OCI-LY3 (cell line): ENCODE results near the gene MOB3C.
"Not testable (repeated sequence)": the region's sequence is repeated elsewhere in the genome, so short reads cannot be mapped to it uniquely, and the experiment has no call there.

Source experiments
- H2AFZ ChIP-seq: fragments of 200-600, 300-600 bp; shearing (Covaris generic); 2 replicates; pipeline ENCODE4 v1.6.0; 2014; ENCODE audit warnings: antibody characterized with exemption, low read depth, low read length
- H3K27ac ChIP-seq: fragments of 200-600, 300-600 bp; sonication (generic); 2 replicates; pipeline ENCODE4 v1.5.1; 2014; ENCODE audit warnings: mild to moderate bottlenecking, low read length, moderate library complexity, mixed read lengths
- H3K27me3 ChIP-seq: fragments of 200-600, 300-600 bp; sonication (generic); 2 replicates; pipeline ENCODE4 v1.6.1; 2014; ENCODE audit warnings: low read depth, low read length, mixed read lengths
- H3K36me3 ChIP-seq: fragments of 200-600, 300-600 bp; sonication (generic); replicated peaks from 2 replicates; pipeline ENCODE3; 2014; ENCODE audit warnings: low read depth, low read length, mixed read lengths
- H3K4me1 ChIP-seq: fragments of 300-600, 200-600 bp; sonication (generic); 2 replicates; pipeline ENCODE4 v1.6.1; 2014; ENCODE audit warnings: low read length, mixed read lengths
- H3K4me2 ChIP-seq: fragments of 200-600, 300-600 bp; sonication (generic); 2 replicates; pipeline ENCODE4 v1.6.1; 2014; ENCODE audit warnings: low read length, mixed read lengths
- H3K4me3 ChIP-seq: fragments of 300-600, 200-600 bp; sonication (generic); 2 replicates; pipeline ENCODE4 v1.5.1; 2014; ENCODE audit warnings: antibody characterized with exemption, mild to moderate bottlenecking, low read length, moderate library complexity
- H3K79me2 ChIP-seq: fragments of 300-600, 200-600 bp; shearing (Covaris generic); 2 replicates; pipeline ENCODE4 v1.6.1; 2014; ENCODE audit warnings: mild to moderate bottlenecking, low read length, mixed read lengths
- H3K9ac ChIP-seq: fragments of 300-600, 200-600 bp; shearing (Covaris generic); 2 replicates; pipeline ENCODE4 v1.6.0; 2014; ENCODE audit warnings: mild to moderate bottlenecking, low read length, moderate library complexity
- H3K9me3 ChIP-seq: fragments of 200-600, 300-600 bp; shearing (Covaris generic); 2 replicates; pipeline ENCODE4 v1.6.1; 2014; ENCODE audit warnings: low read length, mixed read lengths; ENCODE audit not compliant: insufficient read depth
- H4K20me1 ChIP-seq: fragments of 200-600, 300-600 bp; sonication (generic); 2 replicates; pipeline ENCODE4 v1.6.1; 2016; ENCODE audit warnings: low read length, mixed read lengths; ENCODE audit not compliant: insufficient read depth
- EZH2phosphoT487 ChIP-seq: fragments of 200-600 bp; shearing (Covaris generic); IDR thresholded peaks from 2 replicates; pipeline ENCODE4 v1.6.1; 2018; ENCODE audit warnings: antibody characterized with exemption, mixed run types, low read depth
- TF ChIP-seq, protein P1 (sequence below): fragments of 200-600, 300-600 bp; sonication (generic); IDR thresholded peaks from 2 replicates; pipeline ENCODE4 v1.5.1; 2014; ENCODE audit warnings: antibody characterized with exemption, low read length, low read depth

The MOB3C gene

DNA sequence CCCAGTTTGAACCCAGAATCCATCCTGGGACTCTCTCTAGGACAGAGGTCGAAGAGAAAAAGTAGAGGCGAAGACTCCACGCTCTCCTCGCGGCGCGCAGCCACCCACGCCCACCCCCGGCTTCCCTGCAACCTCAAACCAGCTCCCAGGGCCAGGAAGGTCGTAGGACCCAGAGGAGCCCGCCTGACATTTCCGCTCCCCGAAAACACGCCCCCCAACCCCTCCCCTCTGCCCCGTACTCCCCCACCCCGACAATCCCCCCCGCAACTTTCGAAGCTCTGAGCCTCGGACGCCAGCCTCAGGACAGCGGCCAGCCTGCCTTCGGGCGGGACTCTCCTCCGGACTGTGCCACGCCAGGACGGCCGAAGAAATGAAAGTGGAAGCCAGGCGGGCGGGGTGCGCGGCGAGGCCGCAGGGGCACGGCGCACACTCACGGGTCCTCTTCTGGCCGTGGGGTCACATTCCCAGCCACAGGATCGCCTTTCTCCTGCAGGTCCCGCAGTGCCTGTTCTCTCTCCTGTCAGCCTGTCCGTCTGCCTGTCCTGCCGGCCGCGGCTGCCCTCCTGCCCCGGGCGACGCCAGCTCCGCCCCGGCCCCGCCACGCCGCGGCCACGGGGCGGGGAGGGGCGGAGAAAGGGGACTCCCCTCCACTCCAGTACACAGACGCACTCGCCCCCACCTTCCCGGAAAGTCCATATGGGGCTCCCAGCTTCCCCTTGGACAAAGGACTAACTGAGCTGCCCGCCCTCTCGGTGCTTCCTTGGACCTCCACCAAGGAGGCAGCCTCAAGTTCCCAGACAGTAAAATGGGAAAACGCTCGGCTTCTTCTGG is at the start of gene MOB3C:
Gene MOB3C (minus strand): TSS at position 535 of the 831 bp plus-strand sequence. CDS start 3,490 bp downstream, outside the sequence.
- no peaks in the 10 kb centered on the region for H3K27me3 ChIP-seq
- no peaks in the 10 kb centered on the region for H3K79me2 ChIP-seq
- H3K36me3 ChIP-seq: no peaks in the 10 kb centered on the region
- H3K4me1 ChIP-seq: peaks cover 9% of the 10 kb centered on the region; the same call in 1 of the 2 replicates
- H3K9ac ChIP-seq: peak within 1 kb of the TSS; percentile 77
- H3K9me3 ChIP-seq: no peaks in the 10 kb centered on the region
- no peak within 1 kb of the TSS for H3K27ac ChIP-seq
- no peaks in the 10 kb centered on the region for H4K20me1 ChIP-seq
- peak within 1 kb of the TSS; percentile 88; the same call in 1 of the 2 replicates for H2AFZ ChIP-seq
- peak within 1 kb of the TSS; percentile 97 for H3K4me3 ChIP-seq
- no peak for TF ChIP-seq EZH2phosphoT487
- TF ChIP-seq, protein P1, sequence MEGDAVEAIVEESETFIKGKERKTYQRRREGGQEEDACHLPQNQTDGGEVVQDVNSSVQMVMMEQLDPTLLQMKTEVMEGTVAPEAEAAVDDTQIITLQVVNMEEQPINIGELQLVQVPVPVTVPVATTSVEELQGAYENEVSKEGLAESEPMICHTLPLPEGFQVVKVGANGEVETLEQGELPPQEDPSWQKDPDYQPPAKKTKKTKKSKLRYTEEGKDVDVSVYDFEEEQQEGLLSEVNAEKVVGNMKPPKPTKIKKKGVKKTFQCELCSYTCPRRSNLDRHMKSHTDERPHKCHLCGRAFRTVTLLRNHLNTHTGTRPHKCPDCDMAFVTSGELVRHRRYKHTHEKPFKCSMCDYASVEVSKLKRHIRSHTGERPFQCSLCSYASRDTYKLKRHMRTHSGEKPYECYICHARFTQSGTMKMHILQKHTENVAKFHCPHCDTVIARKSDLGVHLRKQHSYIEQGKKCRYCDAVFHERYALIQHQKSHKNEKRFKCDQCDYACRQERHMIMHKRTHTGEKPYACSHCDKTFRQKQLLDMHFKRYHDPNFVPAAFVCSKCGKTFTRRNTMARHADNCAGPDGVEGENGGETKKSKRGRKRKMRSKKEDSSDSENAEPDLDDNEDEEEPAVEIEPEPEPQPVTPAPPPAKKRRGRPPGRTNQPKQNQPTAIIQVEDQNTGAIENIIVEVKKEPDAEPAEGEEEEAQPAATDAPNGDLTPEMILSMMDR: no peak
- peak within 1 kb of the TSS; percentile 97 for H3K4me2 ChIP-seq

DNA sequence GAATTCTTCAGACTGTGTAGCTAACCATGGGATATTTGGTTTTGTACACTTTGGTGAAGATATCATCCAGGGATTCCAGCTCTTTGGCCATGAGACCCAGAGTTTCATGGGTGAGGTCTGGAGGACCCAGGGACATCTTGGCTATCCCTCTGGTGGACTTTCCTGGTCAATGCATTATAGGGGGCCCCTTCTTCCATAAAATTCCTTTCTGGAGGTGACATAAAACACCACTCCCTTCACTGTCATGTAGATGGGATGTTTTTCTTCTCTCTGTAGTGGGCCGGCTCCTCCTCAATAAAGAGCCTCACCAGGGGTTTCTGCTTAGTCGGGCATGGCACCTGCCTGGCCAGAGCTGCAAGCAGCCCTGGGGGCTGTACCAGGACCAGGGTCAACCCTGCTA is 49.4 kb upstream of the MOB3C start:
- no peak overlapping the region for H3K9ac ChIP-seq
- H3K4me2 ChIP-seq: no peak overlapping the region
- H3K4me1 ChIP-seq: peaks cover 9% of the 10 kb centered on the region
- H3K9me3 ChIP-seq: no peaks in the 10 kb centered on the region
- no peak overlapping the region for H3K27ac ChIP-seq
- TF ChIP-seq, protein P1: no peak
- no peak for TF ChIP-seq EZH2phosphoT487
- no peaks in the 10 kb centered on the region for H3K27me3 ChIP-seq
- no peak overlapping the region for H3K4me3 ChIP-seq
- H3K79me2 ChIP-seq: peaks cover 13% of the 10 kb centered on the region
- H4K20me1 ChIP-seq: no peaks in the 10 kb centered on the region
- H2AFZ ChIP-seq: no peak overlapping the region
- H3K36me3 ChIP-seq: peaks cover 2% of the 10 kb centered on the region

DNA sequence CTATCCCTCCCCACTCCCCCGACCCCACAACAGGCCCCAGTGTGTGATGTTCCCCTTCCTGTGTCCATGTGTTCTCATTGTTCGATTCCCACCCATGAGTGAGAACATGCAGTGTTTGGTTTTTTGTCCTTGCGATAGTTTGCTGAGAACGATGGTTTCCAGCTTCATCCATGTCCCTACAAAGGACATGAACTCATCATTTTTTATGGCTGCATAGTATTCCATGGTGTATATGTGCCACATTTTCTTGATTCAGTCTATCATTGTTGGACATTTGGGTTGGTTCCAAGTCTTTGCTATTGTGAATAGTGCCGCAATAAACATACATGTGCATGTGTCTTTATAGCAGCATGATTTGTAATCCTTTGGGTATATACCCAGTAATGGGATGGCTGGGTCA is 46.3 kb upstream of the MOB3C start:
- H3K27ac ChIP-seq, H3K9ac ChIP-seq, H3K4me3 ChIP-seq, H3K4me1 ChIP-seq, H3K36me3 ChIP-seq, H3K9me3 ChIP-seq, H4K20me1 ChIP-seq, H3K27me3 ChIP-seq, H3K4me2 ChIP-seq, H2AFZ ChIP-seq: not testable (repeated sequence)
- H3K79me2 ChIP-seq: peaks cover 13% of the 10 kb centered on the region

DNA sequence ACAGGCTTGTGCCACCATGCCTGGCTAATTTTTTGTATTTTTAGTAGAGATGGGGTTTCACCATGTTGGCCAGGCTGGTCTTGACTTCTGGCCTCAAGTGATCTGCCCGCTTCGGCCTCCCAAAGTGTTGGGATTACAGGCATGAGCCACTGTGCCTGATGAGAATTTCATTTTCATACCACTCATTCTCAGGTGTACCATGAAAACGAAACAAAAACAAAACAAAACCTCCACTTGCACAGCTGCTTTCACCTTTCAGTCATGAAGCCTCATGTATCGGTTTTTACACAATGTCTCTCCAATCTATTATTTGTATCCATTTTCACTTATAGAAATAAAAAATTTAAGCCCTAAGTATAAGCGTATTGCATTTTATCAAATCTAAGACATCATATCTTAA is 43.5 kb upstream of the MOB3C start:
- H3K4me2 ChIP-seq, H3K9ac ChIP-seq, H3K9me3 ChIP-seq, H4K20me1 ChIP-seq, H3K27me3 ChIP-seq, H3K4me3 ChIP-seq, H3K4me1 ChIP-seq, H3K27ac ChIP-seq, H3K79me2 ChIP-seq, H2AFZ ChIP-seq: not testable (repeated sequence)
- H3K36me3 ChIP-seq: peaks cover 12% of the 10 kb centered on the region

DNA sequence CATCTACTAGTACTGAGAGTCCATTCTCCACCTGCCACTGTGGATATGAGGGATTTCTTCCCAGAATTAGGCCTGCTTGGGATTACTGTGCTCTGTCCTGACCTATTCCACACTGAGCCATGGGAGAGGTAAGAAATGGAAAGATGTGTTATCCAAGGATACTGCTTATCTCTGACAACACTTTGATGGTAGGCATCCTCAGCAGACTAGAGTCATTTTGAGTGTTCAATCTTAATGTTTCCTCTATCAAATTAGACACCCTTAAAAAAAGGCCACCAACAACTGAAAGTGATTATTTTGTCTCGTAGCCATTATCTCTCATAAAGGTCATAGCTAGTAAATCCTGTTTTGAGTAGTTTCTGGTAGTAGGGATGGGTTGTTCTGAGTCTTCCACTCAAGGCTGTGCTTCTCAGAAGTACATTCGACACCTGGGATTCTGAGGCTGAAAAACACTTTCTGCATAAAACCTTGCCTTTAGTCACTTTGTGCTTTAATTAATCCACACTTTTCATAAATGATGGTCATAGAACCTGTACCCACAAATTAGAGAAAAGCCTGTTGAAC is 42.8 kb upstream of the MOB3C start:
- Histone ChIP-seq H3K36me3 (peaks cover 12% of the 10 kb centered on the region), H3K27me3 (no peaks in the 10 kb centered on the region), H4K20me1 (no peaks in the 10 kb centered on the region), H3K4me1 (no peaks in the 10 kb centered on the region), H3K4me3 (no peak overlapping the region), H3K4me2 (no peak overlapping the region), H3K79me2 (no peaks in the 10 kb centered on the region), H2AFZ (no peak overlapping the region), H3K27ac (no peak overlapping the region), H3K9me3 (no peaks in the 10 kb centered on the region), H3K9ac (no peak overlapping the region)
- TF ChIP-seq, protein P1: no peak
- TF ChIP-seq EZH2phosphoT487: no peak
